Breast epithelium (tissue), 4 donors: ENCODE measurements around the gene COL7A1. TPM values are rescaled to one million over a fixed set of nuclear protein-coding genes. Genes with fewer than 3 reads are reported as not detected.

Source experiments
- DNase-seq, 2 donors: peaks; one replicate each; pipeline ENCODE4 v3.0.0-alpha.2; 2019; ENCODE audit warnings: low spot score in 2 of 2
- H3K27ac ChIP-seq, 2 donors: fragments of 200-600 bp; sonication (generic) in 1 of 2; one replicate each; pipeline ENCODE4 v1.5.1; 2016 to 2019; ENCODE audit warnings: mild to moderate bottlenecking in 1 of 2
- H3K27me3 ChIP-seq, 2 donors: fragments of 200-600 bp; sonication (generic) in 1 of 2; one replicate each; pipeline versions ENCODE4 v1.5.1 to v1.6.0; 2017 to 2019; ENCODE audit warnings: control low read depth in 1 of 2, mild to moderate bottlenecking in 1 of 2
- H3K36me3 ChIP-seq: fragments of 200-600 bp; one replicate; pipeline ENCODE4 v1.5.1; 2019
- H3K4me1 ChIP-seq, 2 donors: fragments of 200-600 bp; sonication (generic); one replicate each; pipeline ENCODE4 v1.5.1; 2016 to 2019; ENCODE audit warnings: control low read depth in 1 of 2
- H3K4me3 ChIP-seq, 3 donors: fragments of 200-600 bp; sonication (generic); 1 replicate in 2 of 3; 2 replicates in 1 of 3; pipeline ENCODE4 v1.5.1; 2016 to 2019; ENCODE audit warnings: mild to moderate bottlenecking in 3 of 3, moderate library complexity in 2 of 3
- H3K9me3 ChIP-seq, 2 donors: fragments of 200-600 bp; sonication (generic) in 1 of 2; one replicate each; pipeline ENCODE4 v1.5.1; 2016 to 2019; ENCODE audit warnings: control low read depth in 1 of 2
- POLR2A ChIP-seq: fragments of 450-650 bp; IDR thresholded peaks from one replicate; pipeline ENCODE4 v1.6.1; 2016; ENCODE audit warnings: antibody characterized with exemption, mild to moderate bottlenecking, moderate library complexity
- POLR2AphosphoS5 ChIP-seq, 3 donors: sonication (generic); formaldehyde crosslinking; IDR thresholded peaks; one replicate each; pipeline ENCODE4 v1.6.1; 2017; ENCODE audit warnings: antibody characterized with exemption in 3 of 3
- intact Hi-C: fragments of 100-400 bp; cut with DNase I; formaldehyde crosslinking; loops from one replicate; pipeline ENCODE4 v1.15.1; 2023; ENCODE audit warnings: low total_unique reads
- total RNA-seq, 3 donors: library from RNA; depleted of rRNA; stranded (reverse); fragments of >200 nt; gene quantifications; one replicate each; pipeline ENCODE4 v1.1.0, GENCODE V29; 2016
- TF ChIP-seq, protein P1 (sequence below), 3 donors: fragments of 450-650 bp; IDR thresholded peaks; one replicate each; pipeline ENCODE4 v1.5.1; 2016 to 2017; ENCODE audit warnings: antibody characterized with exemption in 3 of 3, mild to moderate bottlenecking in 3 of 3, moderate library complexity in 3 of 3

COL7A1 gene
- total RNA-seq, 3 donors from 2014 or later = 0.48 to 18.6 (median 12.5) TPM

DNA sequence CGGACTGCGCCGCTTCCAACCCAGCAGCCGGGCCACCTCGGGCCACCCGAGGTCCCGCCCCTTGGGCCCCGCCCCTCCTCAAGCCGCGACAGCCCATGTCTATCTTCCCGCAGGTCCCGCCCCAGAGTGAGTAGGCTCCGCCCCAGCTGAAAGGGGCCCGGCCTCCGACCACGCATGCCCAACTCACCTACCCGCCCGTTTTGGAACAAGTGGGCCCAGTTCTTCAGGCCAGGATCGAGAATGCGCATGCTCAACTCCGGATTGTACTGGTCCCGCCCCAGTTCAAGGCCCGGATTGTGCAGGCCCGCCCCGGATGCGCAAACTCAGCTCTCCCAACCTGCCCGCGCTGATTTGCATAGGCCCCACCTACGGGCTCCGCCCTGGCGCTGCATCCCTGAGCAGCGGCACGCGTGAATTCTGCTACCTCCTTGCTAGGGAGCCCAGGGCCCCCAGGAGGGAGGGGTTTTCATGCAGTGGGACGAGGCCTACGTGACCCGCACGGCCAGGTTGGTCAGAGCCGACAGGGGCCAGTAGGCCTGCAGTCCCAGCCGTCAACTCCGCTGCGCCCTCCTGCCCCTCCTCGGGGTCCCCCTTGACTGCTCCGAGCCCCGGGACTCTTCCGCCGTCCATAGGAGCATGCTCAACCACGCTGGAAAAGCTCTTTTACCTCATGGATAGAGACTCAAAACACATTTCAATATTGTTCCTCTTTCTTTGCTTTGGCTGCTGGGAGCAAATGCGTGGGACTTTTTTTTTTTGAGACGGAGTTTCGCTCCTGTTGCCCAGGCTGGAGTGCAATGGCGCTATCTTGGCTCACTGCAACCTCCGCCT lies 38.1 kb downstream of the COL7A1 start, which contains the start of gene PFKFB4:
TSS of gene PFKFB4 (minus strand) at position 8 of the 831 bp plus-strand sequence. CDS start 26 bp downstream, outside the sequence.
- no peaks in the 10 kb centered on the region for H3K36me3 ChIP-seq
- TF ChIP-seq, protein P1, sequence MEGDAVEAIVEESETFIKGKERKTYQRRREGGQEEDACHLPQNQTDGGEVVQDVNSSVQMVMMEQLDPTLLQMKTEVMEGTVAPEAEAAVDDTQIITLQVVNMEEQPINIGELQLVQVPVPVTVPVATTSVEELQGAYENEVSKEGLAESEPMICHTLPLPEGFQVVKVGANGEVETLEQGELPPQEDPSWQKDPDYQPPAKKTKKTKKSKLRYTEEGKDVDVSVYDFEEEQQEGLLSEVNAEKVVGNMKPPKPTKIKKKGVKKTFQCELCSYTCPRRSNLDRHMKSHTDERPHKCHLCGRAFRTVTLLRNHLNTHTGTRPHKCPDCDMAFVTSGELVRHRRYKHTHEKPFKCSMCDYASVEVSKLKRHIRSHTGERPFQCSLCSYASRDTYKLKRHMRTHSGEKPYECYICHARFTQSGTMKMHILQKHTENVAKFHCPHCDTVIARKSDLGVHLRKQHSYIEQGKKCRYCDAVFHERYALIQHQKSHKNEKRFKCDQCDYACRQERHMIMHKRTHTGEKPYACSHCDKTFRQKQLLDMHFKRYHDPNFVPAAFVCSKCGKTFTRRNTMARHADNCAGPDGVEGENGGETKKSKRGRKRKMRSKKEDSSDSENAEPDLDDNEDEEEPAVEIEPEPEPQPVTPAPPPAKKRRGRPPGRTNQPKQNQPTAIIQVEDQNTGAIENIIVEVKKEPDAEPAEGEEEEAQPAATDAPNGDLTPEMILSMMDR (IDR thresholded peaks at IDR 0.05) = peak in 1 of 3 donors; percentile 27
- no peak for TF ChIP-seq POLR2AphosphoS5 (IDR thresholded peaks at IDR 0.05)
- peak within 1 kb of the TSS; percentile 52 to 66 for H3K27ac ChIP-seq
- intact Hi-C loops = no loop called here
- peak within 1 kb of the TSS; percentile 47 to 68 (median 61) for H3K4me3 ChIP-seq
- H3K9me3 ChIP-seq = no peaks in the 10 kb centered on the region
- H3K27me3 ChIP-seq = no peaks in the 10 kb centered on the region
- peaks cover 3 to 4% of the 10 kb centered on the region in 2 donors for H3K4me1 ChIP-seq
- peak; percentile 99 for DNase-seq

DNA sequence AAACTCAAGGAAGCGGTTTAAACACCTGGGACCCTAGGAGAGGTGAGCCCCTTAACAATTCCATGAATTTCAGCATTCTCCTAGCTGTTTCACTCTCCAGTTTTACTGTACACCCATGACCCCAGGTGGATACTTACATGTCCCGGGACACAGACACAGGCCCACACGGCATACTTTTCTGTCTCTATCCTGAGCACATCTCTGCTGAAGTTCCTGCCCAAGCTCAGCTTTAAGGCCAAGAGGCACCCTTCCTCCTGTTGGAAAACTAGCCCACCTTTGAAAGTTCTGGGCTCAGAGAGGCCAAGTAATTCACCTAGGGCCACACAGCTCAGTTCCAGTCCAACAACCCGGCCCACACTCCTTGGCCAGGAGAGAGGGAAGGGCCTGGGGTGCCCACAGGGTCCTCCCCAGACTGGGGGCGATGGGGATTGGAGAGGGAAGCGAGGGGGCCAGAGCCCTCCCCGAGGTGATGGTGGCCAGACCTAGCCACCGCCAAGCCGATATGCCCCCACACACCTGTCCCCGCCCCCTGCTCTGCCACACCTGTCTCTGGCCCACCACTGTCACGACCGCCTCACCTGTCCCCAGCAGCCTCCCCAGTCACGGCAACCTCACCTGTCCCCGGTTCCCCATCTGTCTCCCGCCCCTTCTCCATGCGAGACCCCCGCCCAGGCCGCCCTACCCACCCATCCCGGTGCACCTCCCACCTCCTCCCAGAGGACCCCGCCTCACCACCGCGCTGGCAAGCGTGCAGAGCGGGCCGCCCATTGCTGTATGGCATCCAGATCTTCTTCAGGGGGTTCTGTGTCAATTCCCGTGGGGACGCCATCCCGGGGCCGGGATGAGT lies 39.0 kb downstream of the COL7A1 start:
- Histone ChIP-seq H3K9me3 (no peaks in the 10 kb centered on the region), H3K27me3 (no peaks in the 10 kb centered on the region), H3K4me1 (peaks cover 3 to 4% of the 10 kb centered on the region in 2 donors), H3K36me3 (no peaks in the 10 kb centered on the region), H3K4me3 (peak overlapping the region; percentile 47 to 68 (median 61)), H3K27ac (peak overlapping the region; percentile 52 to 66)
- TF ChIP-seq POLR2A = no peak
- no peak for TF ChIP-seq POLR2AphosphoS5 (IDR thresholded peaks at IDR 0.05)
- TF ChIP-seq, protein P1 (IDR thresholded peaks at IDR 0.05) = no peak
- no peak for DNase-seq
- intact Hi-C loops = no loop called here

DNA sequence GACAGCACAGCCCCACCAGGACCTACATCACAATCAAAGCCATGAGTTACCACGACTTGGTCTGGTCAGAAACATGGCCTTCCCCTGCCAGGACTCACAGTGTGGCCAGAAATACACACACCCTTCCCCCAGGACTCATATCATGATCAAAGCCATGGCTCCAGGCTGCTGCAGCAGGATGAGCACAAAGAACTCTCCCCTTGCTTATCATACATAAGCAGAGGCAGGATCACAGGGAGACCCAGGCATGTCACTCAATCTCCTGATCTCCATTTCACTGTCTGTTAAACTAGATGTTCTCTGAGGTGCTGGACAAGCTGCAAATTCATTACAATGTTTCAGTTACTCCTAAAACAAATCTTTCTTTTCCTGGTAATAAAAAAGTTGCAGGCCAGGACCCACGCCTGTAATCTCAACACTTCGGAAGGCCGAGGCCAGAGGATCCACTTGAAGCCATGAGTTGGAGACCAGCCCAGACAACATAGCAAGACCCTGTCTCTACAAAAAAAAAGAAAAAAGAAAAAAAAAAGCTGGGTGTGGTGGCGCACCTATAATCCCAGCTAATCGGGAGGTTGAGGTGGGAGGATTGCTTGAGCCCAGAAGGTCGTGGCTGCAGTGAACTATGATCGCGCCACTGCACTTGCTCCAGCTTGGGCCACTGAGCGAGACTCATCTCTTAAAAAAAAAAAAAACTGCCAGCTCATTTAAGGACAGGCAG lies 39.7 kb downstream of the COL7A1 start:
- Histone ChIP-seq H3K27ac (no peak overlapping the region), H3K27me3 (no peaks in the 10 kb centered on the region), H3K4me1 (peaks cover 1 to 4% of the 10 kb centered on the region in 2 donors), H3K36me3 (no peaks in the 10 kb centered on the region), H3K9me3 (no peaks in the 10 kb centered on the region), H3K4me3 (no peak overlapping the region)
- intact Hi-C loops = no loop called here
- DNase-seq = no peak
- no peak for TF ChIP-seq POLR2A
- TF ChIP-seq POLR2AphosphoS5 (IDR thresholded peaks at IDR 0.05) = no peak
- TF ChIP-seq, protein P1 (IDR thresholded peaks at IDR 0.05) = no peak

DNA sequence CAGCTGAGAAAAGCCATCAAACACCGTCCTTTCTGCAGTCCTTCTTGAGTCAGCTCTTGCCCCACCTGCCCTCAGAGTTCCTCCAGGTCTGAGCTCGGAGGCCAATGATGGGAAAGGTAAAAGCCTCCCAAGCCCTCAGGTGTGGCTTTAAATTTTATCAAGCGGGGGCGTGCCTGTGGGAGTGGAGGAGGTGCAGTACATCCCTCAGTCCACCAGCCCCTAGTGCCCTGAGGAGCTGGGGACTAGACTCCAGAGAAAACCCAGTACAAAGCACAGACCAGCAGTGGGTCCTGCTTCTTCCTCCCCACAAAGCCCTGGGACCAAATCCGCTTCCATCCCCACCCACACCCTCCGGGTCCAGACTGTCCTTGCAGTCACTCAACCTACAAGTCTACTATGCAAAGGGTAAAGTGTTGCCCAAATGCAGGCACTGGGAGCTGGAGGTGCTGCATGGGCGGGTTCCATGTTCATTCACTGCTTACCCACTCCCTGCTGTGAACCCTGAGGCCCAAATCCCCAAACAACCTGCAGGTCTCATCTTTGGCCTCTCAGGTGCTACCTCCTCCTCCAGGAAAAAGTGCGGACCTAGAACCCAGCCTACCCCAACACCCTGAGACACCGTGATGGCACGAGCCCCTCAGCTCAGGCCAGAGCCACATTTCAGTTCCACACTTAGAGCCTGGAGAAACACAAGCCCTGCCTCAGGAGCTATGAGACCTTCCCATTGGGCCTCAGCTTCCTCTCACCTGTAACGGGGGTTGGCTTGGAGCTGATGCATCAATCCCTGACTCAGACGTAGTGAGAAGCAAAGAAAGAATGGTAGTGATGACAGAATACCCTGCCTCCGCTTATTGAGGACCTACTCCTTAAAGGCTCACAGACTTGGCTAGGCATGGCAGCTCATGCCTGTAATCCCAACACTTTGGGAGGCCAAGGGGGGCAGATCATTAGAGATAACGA lies 41.0 kb downstream of the COL7A1 start:
- H3K9me3 ChIP-seq = no peaks in the 10 kb centered on the region
- H3K27ac ChIP-seq = no peak overlapping the region
- DNase-seq = no peak
- peaks cover 0 to 4% of the 10 kb centered on the region in 2 donors for H3K4me1 ChIP-seq
- H3K27me3 ChIP-seq = no peaks in the 10 kb centered on the region
- no peaks in the 10 kb centered on the region for H3K36me3 ChIP-seq
- H3K4me3 ChIP-seq = no peak overlapping the region
- intact Hi-C loops = loop anchor here (5.0 kb wide), 1 partner anchor 92 kb away; no protein-coding TSS in a partner anchor
- TF ChIP-seq, protein P1 (IDR thresholded peaks at IDR 0.05) = no peak
- TF ChIP-seq POLR2A = no peak
- no peak for TF ChIP-seq POLR2AphosphoS5 (IDR thresholded peaks at IDR 0.05)
